IMR-90 (cell line): Measurements from ENCODE around the gene PHF20. TPM values are rescaled to one million over a fixed set of nuclear protein-coding genes. Genes with fewer than 3 reads are reported as not detected.

Experiments used
- ATAC-seq: fragments of 200-7000 bp; cut with Tn5 transposase; 2 replicates; pipeline ENCODE4 v1.9.1; 2020; ENCODE audit warnings: low read depth, mild to moderate bottlenecking, moderate library complexity
- BruUV-seq: library from RNA; stranded (reverse); fragments of 400-500 nt; replicated peaks from 2 replicates; lab custom pipeline; 2021; lab: Mats Ljungman, UMichigan
- CTCF ChIA-PET: fragments of 300-600 bp; formaldehyde crosslinking; extraction: SDS; loops from one replicate; lab custom pipeline; 2021; ENCODE audit warnings: antibody characterized with exemption; lab: Yijun Ruan, JAX
- POLR2A ChIA-PET: fragments of 300-600 bp; sonication (Branson Sonifier 250); formaldehyde crosslinking; loops from one replicate; lab custom pipeline; 2022; ENCODE audit warnings: antibody characterized with exemption; ENCODE audit not compliant: unreplicated experiment; lab: Charles Lee
- DNase-seq: peaks from one replicate; pipeline ENCODE4 v3.0.0; 2013
- H2AFZ ChIP-seq: replicated peaks from 2 replicates; pipeline ENCODE3; 2013; ENCODE audit warnings: low read length, mild to moderate bottlenecking; ENCODE audit not compliant: poor library complexity
- H2AK5ac ChIP-seq: 2 replicates; pipeline ENCODE4 v1.6.1; 2013; ENCODE audit warnings: low read depth, low read length, inconsistent platforms
- H2AK9ac ChIP-seq: replicated peaks from 2 replicates; pipeline ENCODE3; 2013; ENCODE audit warnings: mild to moderate bottlenecking, low read depth, low read length, moderate library complexity; ENCODE audit not compliant: poor library complexity
- H2BK120ac ChIP-seq: 2 replicates; pipeline ENCODE4 v1.6.1; 2013; ENCODE audit warnings: low read depth, low read length, inconsistent platforms
- H2BK15ac ChIP-seq: 3 replicates; pipeline ENCODE4 v1.6.1; 2013; ENCODE audit warnings: low read depth, low read length, inconsistent platforms
- H2BK20ac ChIP-seq: 2 replicates; pipeline ENCODE4 v1.6.1; 2013; ENCODE audit warnings: low read depth, mild to moderate bottlenecking, inconsistent platforms, low read length, moderate library complexity
- H2BK5ac ChIP-seq: 2 replicates; pipeline ENCODE4 v1.6.1; 2013; ENCODE audit warnings: mild to moderate bottlenecking, low read depth, low read length, inconsistent platforms; ENCODE audit not compliant: poor library complexity, severe bottlenecking
- H3K14ac ChIP-seq: replicated peaks from 2 replicates; pipeline ENCODE4 v1.6.1; 2013; ENCODE audit warnings: low read depth, low read length, inconsistent platforms
- H3K18ac ChIP-seq: 2 replicates; pipeline ENCODE4 v1.6.1; 2013; ENCODE audit warnings: low read depth, low read length, control low read depth
- H3K23ac ChIP-seq: 2 replicates; pipeline ENCODE4 v1.6.1; 2013; ENCODE audit warnings: low read depth, low read length, inconsistent platforms
- H3K27ac ChIP-seq: 2 replicates; pipeline ENCODE4 v1.5.1; 2013; ENCODE audit warnings: mild to moderate bottlenecking, control low read depth, low read length; ENCODE audit not compliant: insufficient read depth
- H3K27me3 ChIP-seq: 2 replicates; pipeline ENCODE4 v1.6.1; 2013; ENCODE audit warnings: low read length; ENCODE audit not compliant: control insufficient read depth, insufficient read depth
- H3K36me3 ChIP-seq: 2 replicates; pipeline ENCODE4 v1.6.1; 2013; ENCODE audit warnings: low read length, mixed read lengths; ENCODE audit not compliant: control insufficient read depth, insufficient read depth
- H3K4ac ChIP-seq: 2 replicates; pipeline ENCODE4 v1.6.1; 2013; ENCODE audit warnings: low read depth, low read length, inconsistent platforms
- H3K4me1 ChIP-seq: 2 replicates; pipeline ENCODE4 v1.6.1; 2013; ENCODE audit warnings: low read length, mixed read lengths; ENCODE audit not compliant: control insufficient read depth, insufficient read depth
- H3K4me2 ChIP-seq: 2 replicates; pipeline ENCODE4 v1.6.1; 2013; ENCODE audit warnings: low read depth, mild to moderate bottlenecking, control low read depth, low read length, moderate library complexity
- H3K4me3 ChIP-seq: 2 replicates; pipeline ENCODE4 v1.5.1; 2013; ENCODE audit warnings: low read depth, mild to moderate bottlenecking, control low read depth, low read length, moderate library complexity; ENCODE audit not compliant: insufficient read depth
- H3K56ac ChIP-seq: 2 replicates; pipeline ENCODE4 v1.6.1; 2013; ENCODE audit warnings: low read length, inconsistent platforms; ENCODE audit not compliant: insufficient read depth; ENCODE audit errors: extremely low read depth
- H3K79me1 ChIP-seq, 2 experiments: 2 replicates each; pipeline ENCODE4 v1.6.1; 2013; ENCODE audit warnings: low read length in 2 of 2, inconsistent platforms in 1 of 2, low read depth in 1 of 2
- H3K9ac ChIP-seq: 2 replicates; pipeline ENCODE4 v1.6.1; 2013; ENCODE audit warnings: low read depth, low read length, control low read depth
- H3K9me1 ChIP-seq: 2 replicates; pipeline ENCODE4 v1.6.1; 2013; ENCODE audit warnings: low read length, inconsistent platforms; ENCODE audit not compliant: insufficient read depth
- H3K9me3 ChIP-seq: 2 replicates; pipeline ENCODE4 v1.6.1; 2013; ENCODE audit warnings: low read length; ENCODE audit not compliant: control insufficient read depth, insufficient read depth
- H4K20me1 ChIP-seq: 2 replicates; pipeline ENCODE4 v1.6.1; 2013; ENCODE audit warnings: low read length, inconsistent platforms; ENCODE audit not compliant: insufficient read depth
- H4K5ac ChIP-seq: 2 replicates; pipeline ENCODE4 v1.6.1; 2013; ENCODE audit warnings: mild to moderate bottlenecking, low read depth, low read length, control low read depth
- H4K8ac ChIP-seq, 2 experiments: 2 replicates each; pipeline ENCODE4 v1.6.1; 2013; ENCODE audit warnings: low read depth in 2 of 2, low read length in 2 of 2, control low read depth in 1 of 2, inconsistent platforms in 1 of 2
- H4K91ac ChIP-seq: 2 replicates; pipeline ENCODE4 v1.6.1; 2013; ENCODE audit warnings: low read depth, low read length, inconsistent platforms; ENCODE audit not compliant: insufficient read depth
- BHLHE40 ChIP-seq: fragments of 150-350 bp; IDR thresholded peaks from 2 replicates; pipeline ENCODE4 v1.6.1; 2016; ENCODE audit warnings: mild to moderate bottlenecking, low read depth, low read length
- CEBPB ChIP-seq: IDR thresholded peaks from 2 replicates; pipeline ENCODE4 v1.6.1; 2012; ENCODE audit warnings: low read depth, low read length, improper control_type of control experiment
- CHD1 ChIP-seq: IDR thresholded peaks from 2 replicates; pipeline ENCODE4 v1.6.1; 2012; ENCODE audit warnings: low read depth, low read length, improper control_type of control experiment
- ELK1 ChIP-seq: fragments of 150-350 bp; IDR thresholded peaks from 2 replicates; pipeline ENCODE4 v1.6.1; 2016; ENCODE audit warnings: low read depth, mild to moderate bottlenecking, low read length, moderate library complexity, borderline replicate concordance
- MAFK ChIP-seq: IDR thresholded peaks from 2 replicates; pipeline ENCODE4 v1.6.1; 2012; ENCODE audit warnings: low read depth, low read length, improper control_type of control experiment
- MAZ ChIP-seq: IDR thresholded peaks from 2 replicates; pipeline ENCODE4 v1.6.1; 2012; ENCODE audit warnings: low read depth, mild to moderate bottlenecking, low read length, improper control_type of control experiment, moderate library complexity, borderline replicate concordance
- MXI1 ChIP-seq: IDR thresholded peaks from 2 replicates; pipeline ENCODE4 v1.6.1; 2012; ENCODE audit warnings: low read depth, mild to moderate bottlenecking, low read length, moderate library complexity, borderline replicate concordance
- NFE2L2 ChIP-seq: fragments of 150-350 bp; IDR thresholded peaks from 2 replicates; pipeline ENCODE4 v1.6.1; 2016; ENCODE audit warnings: low read depth, mild to moderate bottlenecking, low read length
- POLR2A ChIP-seq: IDR thresholded peaks from 2 replicates; pipeline ENCODE4 v1.6.1; 2012; ENCODE audit warnings: mild to moderate bottlenecking, low read depth, low read length
- RAD21 ChIP-seq: IDR thresholded peaks from 2 replicates; pipeline ENCODE4 v1.6.1; 2012; ENCODE audit warnings: low read length, improper control_type of control experiment
- RCOR1 ChIP-seq: IDR thresholded peaks from 2 replicates; pipeline ENCODE4 v1.6.1; 2012; ENCODE audit warnings: mild to moderate bottlenecking, low read length, improper control_type of control experiment; ENCODE audit not compliant: insufficient replicate concordance
- RFX5 ChIP-seq: IDR thresholded peaks from 2 replicates; pipeline ENCODE4 v1.8.0; 2012; ENCODE audit warnings: low read depth, mild to moderate bottlenecking, low read length, moderate library complexity
- SMC3 ChIP-seq: fragments of 150-350 bp; IDR thresholded peaks from 2 replicates; pipeline ENCODE4 v1.6.1; 2016; ENCODE audit warnings: low read depth, mild to moderate bottlenecking, antibody characterized with exemption, low read length, moderate library complexity
- WGBS, 2 experiments: methylation state at CpG; one replicate each; pipeline versions ENCODE4 v1.1.5 to v1.1.7; 2013; ENCODE audit warnings: missing lambda C conversion rate in 2 of 2; ENCODE audit not compliant: insufficient read length in 1 of 2; ENCODE audit errors: extremely low coverage in 2 of 2; 5-methylcytosine and 5-hydroxymethylcytosine counted together
- dilution Hi-C: fragments of 300-500 bp; cut with HindIII; formaldehyde crosslinking; loops from one replicate; pipeline ENCODE4 v1.14.3; 2018; ENCODE audit warnings: low sequenced_read_pairs; ENCODE audit not compliant: unreplicated experiment
- in situ Hi-C: fragments of 300-500 bp; cut with MboI; formaldehyde crosslinking; loops from 3 replicates; pipeline ENCODE4 v1.14.3; 2019; ENCODE audit warnings: low sequenced_read_pairs, inconsistent platforms, mixed read lengths
- intact Hi-C: fragments of 100-400 bp; cut with micrococcal nuclease; formaldehyde crosslinking; loops from 2 replicates; pipeline ENCODE4 v1.10.0; 2022
- polyA plus RNA-seq, 3 experiments: library from polyadenylated mRNA; depleted of rRNA; stranded (reverse); fragments of >200 nt; gene quantifications; 2 replicates each; pipeline ENCODE4 v1.2.3, GENCODE V29; 2012; ENCODE audit warnings: low replicate concordance in 1 of 3
- total RNA-seq: library from RNA; depleted of rRNA; stranded (reverse); fragments of >200 nt; gene quantifications from 2 replicates; pipeline ENCODE4 v1.2.3, GENCODE V29; 2012
- TF ChIP-seq, protein P1 (sequence below): fragments of 150-350 bp; IDR thresholded peaks from 2 replicates; pipeline ENCODE4 v1.6.1; 2017; ENCODE audit warnings: mild to moderate bottlenecking, antibody characterized with exemption, low read length, low read depth
- TF ChIP-seq, protein P2 (sequence below): conservative IDR thresholded peaks from 2 replicates; pipeline ENCODE4 v1.5.1; 2012; ENCODE audit warnings: mild to moderate bottlenecking, low read depth, low read length, improper control_type of control experiment

PHF20 gene
- total and polyA plus RNA-seq, 2 of the 4 experiments (the other 2 are of a cell fraction): 22.0 to 22.5 TPM

DNA sequence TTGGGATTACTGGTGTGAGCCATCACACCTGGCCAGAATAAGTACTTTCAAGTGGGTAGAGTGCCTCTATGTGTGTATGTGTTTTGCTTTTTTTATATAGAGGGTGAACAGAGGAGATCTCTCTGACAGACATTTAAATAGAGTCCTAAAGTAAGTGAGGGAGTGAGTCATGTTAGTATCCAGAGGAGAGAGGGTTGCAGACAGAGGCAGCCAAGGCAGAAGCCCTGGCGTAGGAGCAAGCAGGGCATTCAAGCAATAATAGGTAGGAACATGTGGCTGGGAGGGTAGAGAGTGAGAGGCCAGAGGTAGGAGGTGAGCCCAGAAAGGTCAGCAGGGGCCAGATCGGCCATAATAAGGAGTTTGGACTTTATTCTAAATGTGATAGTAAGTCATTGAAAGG, 48.9 kb downstream of the PHF20 start:
- Histone ChIP-seq H2BK5ac (peak overlapping the region; percentile 62), H3K23ac (peak overlapping the region; percentile 87; the same call in 1 of the 2 replicates), H2AK5ac (peak overlapping the region; percentile 92; the same call in 1 of the 2 replicates), H3K27ac (0 out of 2 replicates have a peak overlapping the region, but pooled peaks have one; percentile 2), H2AFZ (no peak overlapping the region), H3K9me1 (peaks cover 11% of the 10 kb centered on the region), H3K56ac (peak overlapping the region; percentile 43; the same call in 1 of the 2 replicates), H3K27me3 (no peaks in the 10 kb centered on the region), H2BK15ac (peak overlapping the region; percentile 77; the same call in 1 of the 3 replicates), H3K36me3 (no peaks in the 10 kb centered on the region; the same call in 1 of the 2 replicates), H3K14ac (peak overlapping the region; percentile 68; the same call in 1 of the 2 replicates), H4K5ac (no peak overlapping the region; the same call in 1 of the 2 replicates), H3K9me3 (peaks cover 2% of the 10 kb centered on the region), H3K4me3 (no peak overlapping the region), H3K9ac (no peak overlapping the region), H2BK120ac (peak overlapping the region; percentile 76; the same call in 1 of the 2 replicates), H3K79me1 (peaks cover 29 to 82% of the 10 kb centered on the region in 2 experiments), H3K18ac (peak overlapping the region; percentile 32; the same call in 1 of the 2 replicates), H4K20me1 (peaks cover 6% of the 10 kb centered on the region; the same call in 1 of the 2 replicates), H3K4ac (peak overlapping the region; percentile 81), H4K91ac (no peak overlapping the region), H2AK9ac (peak overlapping the region; percentile 66), H4K8ac (peak overlapping the region in 1 of 2 experiments; percentile 31; a peak in 1 of 4 replicates), H3K4me2 (peak overlapping the region; percentile 10; the same call in 1 of the 2 replicates), H3K4me1 (peaks cover 17% of the 10 kb centered on the region), H2BK20ac (peak overlapping the region; percentile 74; the same call in 1 of the 2 replicates)
- BruUV-seq: no TSS peak
- in situ Hi-C loops: no loop called here
- ChIA-PET POLR2A (no interaction called here), CTCF (no interaction called here)
- DNase-seq (peak; percentile 52), ATAC-seq (peak; percentile 85)
- intact Hi-C loops: loop anchor here (5.0 kb wide), 1 partner anchor 68 kb away; no protein-coding TSS in a partner anchor
- dilution Hi-C loops: no loop called here
- 86% methylated on average over 1 of the region's 2 CpGs; no CpG with 5 or more reads in 1 of the 2 experiments for WGBS, 2 experiments
- TF ChIP-seq, protein P1, sequence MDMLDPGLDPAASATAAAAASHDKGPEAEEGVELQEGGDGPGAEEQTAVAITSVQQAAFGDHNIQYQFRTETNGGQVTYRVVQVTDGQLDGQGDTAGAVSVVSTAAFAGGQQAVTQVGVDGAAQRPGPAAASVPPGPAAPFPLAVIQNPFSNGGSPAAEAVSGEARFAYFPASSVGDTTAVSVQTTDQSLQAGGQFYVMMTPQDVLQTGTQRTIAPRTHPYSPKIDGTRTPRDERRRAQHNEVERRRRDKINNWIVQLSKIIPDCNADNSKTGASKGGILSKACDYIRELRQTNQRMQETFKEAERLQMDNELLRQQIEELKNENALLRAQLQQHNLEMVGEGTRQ: no peak
- TF ChIP-seq RAD21 (no peak), RFX5 (no peak), SMC3 (no peak), BHLHE40 (no peak), ELK1 (no peak), RCOR1 (no peak), CEBPB (no peak), MAZ (no peak), CHD1 (no peak), NFE2L2 (no peak), MXI1 (no peak), MAFK (no peak), POLR2A (no peak)
- TF ChIP-seq, protein P2, sequence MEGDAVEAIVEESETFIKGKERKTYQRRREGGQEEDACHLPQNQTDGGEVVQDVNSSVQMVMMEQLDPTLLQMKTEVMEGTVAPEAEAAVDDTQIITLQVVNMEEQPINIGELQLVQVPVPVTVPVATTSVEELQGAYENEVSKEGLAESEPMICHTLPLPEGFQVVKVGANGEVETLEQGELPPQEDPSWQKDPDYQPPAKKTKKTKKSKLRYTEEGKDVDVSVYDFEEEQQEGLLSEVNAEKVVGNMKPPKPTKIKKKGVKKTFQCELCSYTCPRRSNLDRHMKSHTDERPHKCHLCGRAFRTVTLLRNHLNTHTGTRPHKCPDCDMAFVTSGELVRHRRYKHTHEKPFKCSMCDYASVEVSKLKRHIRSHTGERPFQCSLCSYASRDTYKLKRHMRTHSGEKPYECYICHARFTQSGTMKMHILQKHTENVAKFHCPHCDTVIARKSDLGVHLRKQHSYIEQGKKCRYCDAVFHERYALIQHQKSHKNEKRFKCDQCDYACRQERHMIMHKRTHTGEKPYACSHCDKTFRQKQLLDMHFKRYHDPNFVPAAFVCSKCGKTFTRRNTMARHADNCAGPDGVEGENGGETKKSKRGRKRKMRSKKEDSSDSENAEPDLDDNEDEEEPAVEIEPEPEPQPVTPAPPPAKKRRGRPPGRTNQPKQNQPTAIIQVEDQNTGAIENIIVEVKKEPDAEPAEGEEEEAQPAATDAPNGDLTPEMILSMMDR: no peak
